Measurements from ENCODE around the gene DLX6.
"Not testable (repeated sequence)": the region's sequence is repeated elsewhere in the genome, so short reads cannot be mapped to it uniquely, and the experiment has no call there.

DLX6 gene

GRCh38 chr7:97024209-97025129 is 19.1 kb downstream of the DLX6 start, which contains the start of gene DLX5:
Gene DLX5 (minus strand): TSS chr7:97024831. CDS start chr7:97024623, 208 bp downstream.
- DNase-seq, result no peak

- no peak for DNase-seq
These were observed 19.8 kb downstream of the DLX6 start for GRCh38 chr7:97025130-97025499.

DNA sequence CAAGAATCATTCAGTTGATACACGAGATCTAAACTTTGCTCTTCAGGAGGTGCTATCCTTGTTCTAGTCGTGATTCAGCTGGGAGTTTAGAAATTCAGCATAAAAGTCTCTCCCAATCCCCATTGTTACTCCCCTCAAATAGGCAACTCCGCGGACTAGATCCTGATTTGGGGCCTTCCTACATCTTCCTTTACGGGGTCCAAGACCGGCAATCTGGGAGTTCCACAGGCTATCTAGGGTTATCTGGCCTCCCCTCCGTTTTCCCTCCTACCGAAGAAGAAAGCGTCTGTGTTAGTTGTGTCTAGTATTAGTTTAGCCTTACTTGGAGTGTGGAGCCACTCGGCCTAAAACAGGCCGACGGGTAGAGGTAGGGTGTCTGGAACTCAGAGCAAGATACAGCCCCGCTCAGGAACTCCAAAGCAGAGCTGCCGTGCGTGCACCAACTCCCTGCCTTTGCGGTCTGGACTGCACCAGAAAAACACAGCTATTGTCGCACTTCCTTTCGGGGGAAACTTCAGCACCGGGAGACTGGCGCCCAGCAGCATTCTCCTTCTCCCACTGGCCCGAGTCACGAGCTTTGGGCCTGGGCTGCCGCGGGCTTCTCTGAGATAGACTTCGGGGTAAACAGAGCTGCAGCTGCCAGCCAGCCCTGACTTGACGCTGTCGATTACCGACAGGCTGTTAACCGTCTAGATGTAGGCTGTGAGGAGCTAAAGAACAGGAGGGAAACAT is 20.8 kb downstream of the DLX6 start:
- no peak for DNase-seq

DNA sequence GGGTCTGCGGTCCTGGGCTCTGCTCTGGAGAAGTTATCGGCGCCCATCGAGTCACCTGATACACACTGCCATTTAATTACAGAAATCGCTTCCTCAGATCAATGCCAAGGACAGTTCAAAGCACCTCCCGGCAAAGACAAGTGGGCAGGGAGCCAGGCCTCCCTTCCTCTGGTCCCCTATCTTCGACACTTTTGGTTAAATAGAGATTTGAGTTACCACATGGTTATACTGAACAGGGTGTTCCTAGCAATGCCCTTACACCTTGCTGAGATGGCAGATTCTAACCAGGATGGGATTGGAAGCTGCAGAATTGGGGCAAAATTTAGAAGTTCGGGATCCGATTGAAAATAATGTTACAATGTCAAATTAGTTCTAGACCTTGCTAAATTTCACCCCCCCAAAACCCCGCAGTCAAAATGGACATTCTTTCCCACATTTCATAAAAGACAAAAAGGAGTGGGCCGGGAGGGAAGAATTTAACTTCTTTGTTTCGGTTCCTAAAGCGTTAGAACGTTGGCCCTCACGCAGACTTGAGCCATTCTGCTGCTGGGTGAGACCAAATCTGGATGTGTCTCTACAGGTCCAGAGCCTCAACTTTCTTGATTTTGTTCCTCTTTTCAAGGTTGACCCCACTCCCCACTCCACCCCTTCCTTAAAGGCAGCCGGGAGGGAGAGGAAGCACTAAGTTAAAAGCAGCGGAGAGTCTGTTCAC is 21.5 kb downstream of the DLX6 start:
- no peak for DNase-seq

DNA sequence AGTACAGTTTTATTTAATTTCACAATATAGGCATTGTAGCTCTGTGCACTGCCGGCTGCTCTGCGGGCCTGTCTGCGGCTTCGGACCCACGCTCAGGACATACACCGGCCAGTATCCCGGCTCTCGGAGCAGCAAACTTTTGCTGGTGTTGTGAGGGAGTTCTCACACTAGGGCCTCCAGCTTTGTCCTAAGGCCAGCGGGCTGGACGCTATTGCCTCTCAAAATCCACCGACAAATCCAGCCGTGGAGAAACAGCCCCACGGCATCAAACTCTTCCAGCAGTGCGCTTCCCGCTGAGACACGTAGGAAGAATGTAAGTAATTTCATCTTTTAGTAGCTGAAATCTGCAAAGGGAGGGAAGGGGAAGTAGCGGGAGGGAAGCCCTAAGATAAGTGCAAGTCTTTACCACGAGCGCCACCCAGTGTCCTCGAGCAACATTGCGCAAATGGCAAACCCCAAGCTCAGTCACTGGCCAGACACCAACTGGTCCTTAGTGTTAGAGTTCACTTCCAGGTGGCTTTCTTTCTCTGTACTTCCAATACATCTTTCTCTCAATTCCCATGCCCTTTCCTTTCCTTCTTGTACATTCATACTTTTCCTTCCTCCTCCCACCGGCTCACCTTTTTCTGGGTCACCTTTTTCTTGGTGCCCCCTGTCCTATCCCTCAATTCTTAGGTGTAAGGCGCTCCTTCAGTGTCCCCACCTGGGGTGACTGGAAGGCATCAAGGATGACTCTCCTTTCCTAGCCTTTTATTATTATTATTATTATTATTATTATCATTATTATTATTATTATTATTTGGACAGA is 22.3 kb downstream of the DLX6 start:
- peak in 1 of 2 donors; percentile 53 for DNase-seq

DNA sequence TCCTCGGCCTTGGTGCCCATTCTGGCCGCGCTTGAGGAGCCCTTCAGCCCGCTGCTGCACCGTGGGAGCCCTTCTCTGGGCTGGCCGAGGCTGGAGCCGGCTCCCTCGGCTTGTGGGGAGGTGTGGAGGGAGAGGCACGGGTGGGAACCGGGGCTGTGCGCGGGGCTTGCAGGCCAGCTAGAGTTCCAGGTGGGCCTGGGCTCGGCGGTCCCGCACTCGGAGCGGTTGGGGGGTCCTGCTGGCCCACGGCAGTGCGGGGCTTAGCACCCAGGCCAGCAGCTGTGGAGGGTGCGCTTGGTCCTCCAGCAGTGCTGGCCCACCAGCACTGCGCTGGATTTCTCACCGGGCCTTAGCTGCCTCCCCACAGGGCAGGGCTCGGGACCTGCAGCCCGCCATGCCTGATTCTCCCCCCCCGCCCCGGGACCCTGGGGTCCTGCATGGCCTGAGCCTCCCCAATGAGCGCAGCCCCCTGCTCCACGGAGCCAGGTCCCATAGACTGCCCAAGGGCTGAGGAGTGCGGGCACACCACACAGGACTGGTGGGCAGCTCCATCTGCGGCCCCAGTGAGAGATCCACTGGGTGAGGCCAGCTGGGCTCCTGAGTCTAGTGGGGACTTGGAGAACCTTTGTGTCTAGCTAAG is 29.0 kb downstream of the DLX6 start:
- DNase-seq, result not testable (repeated sequence)

DNA sequence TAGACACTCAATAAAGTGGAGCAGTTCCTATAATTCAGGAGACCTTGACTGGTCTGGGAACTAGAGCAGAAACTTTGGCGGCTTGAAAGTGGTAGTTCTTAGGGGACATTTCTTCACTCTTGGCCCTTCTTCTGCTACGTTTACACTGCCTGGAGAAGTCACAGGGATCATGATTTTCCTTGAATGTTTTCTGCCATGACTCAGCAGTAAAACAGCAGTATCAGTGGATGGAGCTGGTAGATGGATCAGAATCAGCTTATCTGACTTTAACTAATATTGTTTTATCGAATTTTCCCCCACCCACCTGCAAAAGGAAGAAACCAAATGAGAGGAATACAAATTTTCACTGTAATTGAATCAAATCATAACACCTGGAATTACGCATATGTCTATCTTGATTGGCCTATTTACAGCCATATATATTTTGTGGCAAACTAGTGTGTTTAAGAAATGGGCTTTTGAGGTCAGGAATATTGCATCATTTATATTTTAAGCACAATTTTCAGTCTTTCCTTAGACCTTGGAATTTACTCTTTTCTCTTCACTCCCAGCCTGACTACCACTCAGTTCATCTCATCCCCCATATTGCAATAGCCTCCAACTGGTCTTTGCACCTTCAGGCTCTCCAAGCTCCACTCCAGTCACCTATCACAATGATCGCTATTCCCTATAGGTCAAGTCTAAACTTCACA is 34.2 kb downstream of the DLX6 start:
- DNase-seq, result no peak

DNA sequence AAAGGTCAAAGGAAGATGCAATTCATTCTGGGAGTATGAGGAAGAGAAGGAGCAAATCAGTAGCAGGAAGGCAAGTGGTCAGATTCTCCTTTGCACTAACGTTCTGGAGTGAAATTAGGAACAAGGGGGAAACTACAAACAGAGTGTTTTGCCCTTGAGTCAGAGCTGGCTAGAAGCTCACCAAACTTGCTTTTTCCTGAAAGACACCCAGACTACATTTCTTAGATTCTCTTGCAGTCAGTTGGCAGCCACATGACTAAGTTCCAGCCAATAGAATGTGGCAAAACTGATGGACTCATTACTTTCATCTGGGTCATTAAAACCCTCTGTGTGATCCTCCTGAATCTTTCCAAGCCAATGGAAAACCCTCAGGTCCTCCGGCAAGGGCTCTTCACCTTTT is 37.9 kb downstream of the DLX6 start:
- no peak for DNase-seq
